Stimulated activated CD8-positive, alpha-beta memory T cell treated with anti-CD3 and anti-CD28 coated beads, Interleukin-15, amount 100 ng/mL, for 48 hours (primary cell): ENCODE data around the gene NFS1.
A peak's percentile ranks its signal among the peaks of the same experiment; 100 is the strongest.
"Not testable (repeated sequence)": the region's sequence is repeated elsewhere in the genome, so short reads cannot be mapped to it uniquely, and the experiment has no call there.

Experiments used
- DNase-seq, 2 donors: peaks; one replicate each; pipeline ENCODE4 v3.0.0-alpha.2; 2020; ENCODE audit warnings: low read depth in 2 of 2

NFS1 gene

DNA sequence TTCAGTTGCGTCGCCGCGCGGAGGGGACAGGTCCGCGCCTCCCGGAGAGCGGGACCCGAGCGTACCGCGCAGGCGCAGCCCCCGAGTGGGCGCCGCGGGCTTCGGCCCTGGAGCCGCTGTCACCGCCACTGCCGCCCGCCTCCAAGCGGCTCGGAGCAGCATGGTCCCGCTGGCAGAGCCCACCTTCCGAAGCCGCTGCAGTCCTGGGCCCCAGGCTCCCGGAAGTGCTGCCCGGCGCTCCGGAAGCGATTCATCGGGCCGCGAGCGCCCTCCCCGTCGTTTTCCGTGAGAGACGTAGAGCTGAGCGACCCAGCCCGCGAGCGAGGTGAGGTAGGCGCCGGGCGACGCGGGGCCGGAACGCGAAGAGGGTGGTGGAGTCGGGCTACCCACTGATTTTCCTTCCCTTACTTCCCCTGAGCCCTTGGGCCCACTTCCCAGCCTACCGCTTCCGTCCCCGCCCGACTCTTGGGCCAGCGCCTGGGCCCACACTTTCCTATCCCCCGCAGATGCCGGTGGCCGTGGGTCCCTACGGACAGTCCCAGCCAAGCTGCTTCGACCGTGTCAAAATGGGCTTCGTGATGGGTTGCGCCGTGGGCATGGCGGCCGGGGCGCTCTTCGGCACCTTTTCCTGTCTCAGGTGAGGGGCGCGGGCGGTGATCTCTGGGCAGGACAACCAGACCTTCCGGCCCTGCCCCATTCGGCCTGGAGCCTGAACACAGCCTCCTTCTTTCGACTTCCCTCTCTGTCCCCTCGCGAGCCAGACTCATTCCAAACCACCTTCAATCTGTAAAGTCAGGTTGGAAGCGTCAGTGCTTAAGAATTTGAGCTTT is at the start of gene NFS1, which contains the start of gene ROMO1:
TSS of gene NFS1 (minus strand) at position 226 of the 830 bp plus-strand sequence. CDS start at position 162, 64 bp downstream.
TSS of gene ROMO1 (plus strand) at position 279 of the 830 bp plus-strand sequence. CDS start at position 507, 228 bp downstream.
- DNase-seq: peak; percentile 81 to 82

DNA sequence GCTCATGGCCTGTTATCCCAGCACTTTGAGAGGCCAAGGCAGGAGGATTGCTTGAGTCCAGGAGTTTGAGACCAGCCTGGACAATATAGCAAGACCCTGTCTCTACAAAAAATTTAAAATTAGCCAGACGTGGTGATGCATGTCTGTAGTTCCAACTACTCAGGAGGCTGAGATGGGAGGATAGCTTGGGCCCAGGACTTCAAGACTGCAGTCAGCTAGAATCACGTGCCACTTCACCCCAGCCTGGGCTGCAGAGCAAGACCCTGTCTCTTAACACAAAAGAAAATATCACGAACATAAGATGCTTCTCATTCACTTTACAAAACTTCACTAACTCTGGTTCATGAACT is 45.3 kb upstream of the NFS1 start:
- not testable (repeated sequence) for DNase-seq

GRCh38 chr20:35743693-35744491 is 44.7 kb upstream of the NFS1 start:
- DNase-seq: no peak

- DNase-seq: no peak
These were observed 43.8 kb upstream of the NFS1 start for GRCh38 chr20:35742741-35743523.

GRCh38 chr20:35741892-35742740 is 43.0 kb upstream of the NFS1 start, which contains the start of gene RBM39:
Gene RBM39 (minus strand): TSS chr20:35742260. CDS start chr20:35740874, 1,386 bp downstream.
- peak; percentile 98 for DNase-seq

GRCh38 chr20:35739294-35740163 is 40.4 kb upstream of the NFS1 start:
- DNase-seq: no peak

DNA sequence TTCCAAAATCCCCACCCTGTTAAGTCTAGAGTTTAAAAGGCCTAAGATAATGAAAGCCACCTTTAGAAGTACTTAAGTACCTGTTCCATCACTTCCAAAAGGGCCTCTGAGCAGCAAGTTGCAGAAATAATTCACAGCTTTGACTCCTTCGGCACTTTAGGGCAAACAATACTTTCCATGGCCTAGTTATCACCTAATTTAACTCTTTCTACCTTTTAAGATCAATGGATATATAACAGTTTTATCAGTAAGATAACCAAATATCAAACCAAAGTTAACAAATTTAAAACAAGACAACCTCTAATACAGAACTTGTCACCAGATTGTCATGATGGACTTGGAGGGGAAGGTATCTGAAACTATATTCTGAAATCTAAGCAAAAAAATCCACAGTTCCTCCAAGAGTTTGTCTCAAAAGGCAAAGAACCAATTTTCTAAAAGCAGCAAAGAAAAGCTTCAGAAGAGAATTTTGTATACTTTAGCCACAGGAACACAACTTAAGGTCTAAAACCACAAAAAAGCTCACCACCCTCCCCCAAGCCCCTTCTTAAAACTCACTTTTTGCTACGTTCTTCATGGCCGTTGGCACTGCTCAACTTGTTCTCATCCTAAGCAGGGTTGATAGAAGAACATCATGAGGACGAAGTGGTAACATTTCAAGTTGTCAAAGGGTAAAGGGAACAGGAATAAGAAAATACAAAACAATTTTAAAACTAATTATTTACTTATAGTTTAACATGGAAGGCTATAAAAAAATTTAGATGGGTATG is 39.4 kb upstream of the NFS1 start:
- DNase-seq: no peak

DNA sequence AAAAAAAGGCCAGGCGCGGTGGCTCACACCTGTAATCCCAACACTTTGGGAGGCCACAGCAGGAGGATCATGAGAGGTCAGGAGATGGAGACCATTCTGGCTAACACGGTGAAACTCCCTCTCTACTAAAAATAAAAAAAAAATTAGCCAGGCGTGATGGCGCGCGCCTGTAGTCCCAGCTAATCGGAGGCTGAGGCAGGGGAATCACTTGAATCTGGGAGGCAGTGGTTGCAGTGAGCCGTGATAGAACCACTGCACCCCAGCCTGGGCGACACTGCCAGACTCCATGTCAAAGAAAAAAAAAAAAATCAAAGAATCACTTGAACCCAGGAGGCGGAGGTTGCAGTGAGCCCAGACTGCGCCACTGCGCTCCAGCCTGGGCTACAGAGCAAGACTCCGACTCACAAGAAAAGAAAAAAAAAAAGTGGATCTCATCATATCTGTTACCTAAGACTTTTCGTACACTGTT is 38.7 kb upstream of the NFS1 start:
- no peak for DNase-seq

DNA sequence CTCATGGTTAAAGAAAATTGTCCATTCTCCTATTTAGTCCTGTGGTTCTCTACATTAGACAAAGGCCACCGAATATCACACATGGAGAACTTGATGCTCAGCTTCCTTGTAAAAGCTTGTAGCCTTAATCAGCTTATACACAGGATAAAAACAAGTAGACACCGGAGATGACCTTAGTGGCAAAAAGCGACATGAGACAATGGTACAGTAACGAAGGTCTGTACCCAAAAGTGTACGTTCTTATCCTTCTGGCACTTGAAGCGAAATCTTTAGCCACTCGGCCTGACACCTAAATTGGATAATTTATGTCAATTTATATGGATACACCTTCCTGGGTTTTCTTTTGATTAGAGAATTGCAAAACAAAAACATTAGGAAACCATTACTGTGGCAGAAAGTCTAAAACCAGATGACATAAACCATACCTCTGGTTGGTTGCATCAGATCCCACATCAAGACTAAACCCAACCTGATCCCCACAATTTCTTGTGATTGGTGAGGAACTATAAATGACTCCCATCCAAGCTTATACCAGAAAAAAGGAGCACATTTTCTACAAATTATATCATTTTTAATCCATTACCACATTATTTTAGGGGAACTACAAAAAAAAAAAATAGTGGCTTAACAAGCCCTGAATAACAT is 36.8 kb upstream of the NFS1 start:
- DNase-seq: no peak

DNA sequence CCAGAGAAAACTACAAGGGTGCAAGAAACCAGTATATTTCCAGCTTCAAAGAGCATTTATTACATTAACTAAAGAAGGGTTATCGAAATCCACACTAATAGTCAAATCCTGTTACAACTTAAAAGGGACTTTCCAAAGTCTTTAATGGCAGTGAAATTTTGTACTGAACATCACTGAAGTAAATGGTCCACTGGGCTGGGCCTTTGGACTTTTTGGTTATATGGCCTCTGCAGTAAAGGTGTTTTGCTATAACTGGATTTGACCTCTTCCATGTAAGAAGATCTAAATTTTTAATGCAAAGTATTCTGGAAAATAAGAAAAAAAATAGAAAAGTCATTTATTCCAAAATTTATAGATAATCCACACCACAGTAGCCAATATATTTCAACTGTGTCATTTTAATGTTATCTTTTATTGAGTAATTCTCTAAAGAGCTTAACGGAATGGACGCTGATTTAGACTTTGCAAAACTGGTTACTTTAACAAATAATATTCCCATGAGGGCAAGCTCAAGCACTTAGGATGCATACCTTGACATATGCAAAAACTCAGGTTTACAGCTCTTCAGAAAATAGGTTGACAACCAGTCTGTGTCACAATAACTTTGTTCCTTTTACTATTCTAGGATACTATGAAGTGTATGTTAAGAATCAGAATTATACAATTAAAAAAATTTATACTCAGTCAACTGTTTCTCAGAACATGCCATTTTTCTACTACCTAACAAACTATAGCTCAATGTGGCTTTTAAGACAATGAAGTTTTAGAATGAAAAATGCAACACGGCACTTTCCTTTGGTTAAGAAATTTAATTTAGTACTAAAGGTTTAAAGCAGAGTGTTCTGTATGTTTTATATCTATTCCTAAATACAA is 35.9 kb upstream of the NFS1 start:
- DNase-seq: no peak

DNA sequence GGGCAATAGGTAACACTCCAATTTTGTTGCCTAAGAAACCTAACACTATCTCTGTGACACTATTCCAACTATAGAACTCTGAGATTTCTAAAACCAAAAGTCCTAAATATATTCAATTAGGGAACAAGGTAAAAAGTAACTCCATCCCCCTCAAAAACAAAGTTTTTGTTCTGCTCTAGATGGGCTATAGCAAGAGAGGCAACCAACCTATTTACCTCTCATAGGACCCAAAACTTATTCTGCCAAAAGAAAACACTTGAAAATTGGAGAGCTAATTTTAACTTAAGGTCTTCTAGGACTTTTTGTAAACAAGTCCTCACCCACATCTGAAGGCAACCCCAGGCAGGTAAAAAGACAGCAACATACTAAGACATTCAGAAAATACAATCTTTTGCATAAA is 35.2 kb upstream of the NFS1 start:
- DNase-seq: no peak

- DNase-seq: no peak
These were observed 33.5 kb upstream of the NFS1 start for GRCh38 chr20:35732644-35732982.

- no peak for DNase-seq
These were observed 32.9 kb upstream of the NFS1 start for GRCh38 chr20:35731862-35732643.

- no peak for DNase-seq
These were observed 32.3 kb upstream of the NFS1 start for GRCh38 chr20:35731469-35731788.

DNA sequence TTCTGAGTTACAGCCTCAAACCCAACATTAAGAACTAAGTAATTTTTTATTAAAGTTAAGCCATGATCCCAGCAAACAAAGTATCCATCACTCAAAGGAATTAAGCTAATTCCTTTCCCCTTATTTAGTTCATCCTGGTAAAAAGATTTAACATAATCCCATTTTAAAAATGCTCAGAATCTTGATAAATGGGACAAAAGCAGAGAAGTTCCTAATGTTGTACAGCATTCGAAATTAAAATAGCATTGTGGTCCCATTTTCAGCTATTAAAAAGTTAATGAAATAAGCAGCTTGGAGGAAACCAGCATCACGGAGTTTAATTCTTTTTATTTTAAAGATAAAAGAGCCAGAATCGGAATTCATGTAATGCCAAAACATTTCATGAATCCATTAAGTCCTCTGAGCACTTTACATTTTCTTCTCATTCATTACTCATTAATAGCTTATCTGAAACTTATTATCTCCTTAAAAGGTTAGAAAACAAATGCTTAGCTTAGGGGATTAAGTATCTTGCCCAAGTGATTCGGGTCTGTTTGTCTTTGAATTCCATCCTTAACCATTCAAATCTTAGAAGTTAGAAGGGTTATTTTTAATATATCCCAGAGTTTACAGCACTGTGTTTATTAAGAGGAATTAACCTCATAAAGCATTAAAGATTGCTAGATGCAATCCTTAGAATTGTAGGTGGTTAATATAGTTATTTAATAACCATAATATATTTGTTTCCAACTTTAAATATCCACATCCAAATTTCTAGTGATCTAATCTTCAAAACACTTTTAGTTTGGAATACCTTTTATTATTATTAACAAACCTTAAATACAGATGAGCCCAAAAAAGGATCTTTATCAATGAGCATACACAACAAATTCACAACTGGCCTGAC is 31.7 kb upstream of the NFS1 start:
- no peak for DNase-seq
